GM12872 (cell line): Measurements from ENCODE around the gene SLC16A7.

ENCODE experiments used
- CTCF ChIP-seq: IDR thresholded peaks from 3 replicates; pipeline ENCODE4 v1.5.1; 2011; ENCODE audit warnings: low read depth, mild to moderate bottlenecking, low read length, moderate library complexity; ENCODE audit not compliant: insufficient read depth

Gene SLC16A7

GRCh38 chr12:59716043-59716442 lies 120.2 kb downstream of the SLC16A7 start:
- TF ChIP-seq CTCF = no peak

- TF ChIP-seq CTCF = no peak
These were observed 121.6 kb downstream of the SLC16A7 start for GRCh38 chr12:59717436-59717835.

- TF ChIP-seq CTCF = no peak
These were observed 123.9 kb downstream of the SLC16A7 start for GRCh38 chr12:59719701-59720100.

- no peak for TF ChIP-seq CTCF
These were observed 127.7 kb downstream of the SLC16A7 start for GRCh38 chr12:59723520-59723919.

GRCh38 chr12:59724011-59724695 lies 128.3 kb downstream of the SLC16A7 start:
- TF ChIP-seq CTCF = no peak

GRCh38 chr12:59733200-59733599 lies 137.4 kb downstream of the SLC16A7 start:
- no peak for TF ChIP-seq CTCF

GRCh38 chr12:59734371-59734770 lies 138.5 kb downstream of the SLC16A7 start:
- no peak for TF ChIP-seq CTCF
